RWPE1 (cell line): ENCODE data around the gene METTL16.

Experiments used
- CTCF ChIA-PET: fragments of 350-600 bp; sonication (Branson Sonifier 250); formaldehyde crosslinking; extraction: SDS; loops from one replicate; lab custom pipeline; 2021; lab: Yijun Ruan, JAX
- POLR2A ChIA-PET: fragments of 400-600 bp; formaldehyde crosslinking; extraction: SDS; loops from one replicate; lab custom pipeline; 2020; ENCODE audit warnings: antibody characterized with exemption; ENCODE audit not compliant: low non-redundant PET; lab: Yijun Ruan, JAX
- DNase-seq: peaks from one replicate; pipeline ENCODE4 v3.0.0; 2012; ENCODE audit warnings: low spot score
- H3K27ac ChIP-seq: fragments of 450-650 bp; 2 replicates; pipeline ENCODE4 v1.5.1; 2017
- TF ChIP-seq, protein P1 (sequence below): fragments of 450-650 bp; conservative IDR thresholded peaks from 2 replicates; pipeline ENCODE4 v1.5.1; 2017; ENCODE audit warnings: low read depth, mild to moderate bottlenecking

The METTL16 gene

DNA sequence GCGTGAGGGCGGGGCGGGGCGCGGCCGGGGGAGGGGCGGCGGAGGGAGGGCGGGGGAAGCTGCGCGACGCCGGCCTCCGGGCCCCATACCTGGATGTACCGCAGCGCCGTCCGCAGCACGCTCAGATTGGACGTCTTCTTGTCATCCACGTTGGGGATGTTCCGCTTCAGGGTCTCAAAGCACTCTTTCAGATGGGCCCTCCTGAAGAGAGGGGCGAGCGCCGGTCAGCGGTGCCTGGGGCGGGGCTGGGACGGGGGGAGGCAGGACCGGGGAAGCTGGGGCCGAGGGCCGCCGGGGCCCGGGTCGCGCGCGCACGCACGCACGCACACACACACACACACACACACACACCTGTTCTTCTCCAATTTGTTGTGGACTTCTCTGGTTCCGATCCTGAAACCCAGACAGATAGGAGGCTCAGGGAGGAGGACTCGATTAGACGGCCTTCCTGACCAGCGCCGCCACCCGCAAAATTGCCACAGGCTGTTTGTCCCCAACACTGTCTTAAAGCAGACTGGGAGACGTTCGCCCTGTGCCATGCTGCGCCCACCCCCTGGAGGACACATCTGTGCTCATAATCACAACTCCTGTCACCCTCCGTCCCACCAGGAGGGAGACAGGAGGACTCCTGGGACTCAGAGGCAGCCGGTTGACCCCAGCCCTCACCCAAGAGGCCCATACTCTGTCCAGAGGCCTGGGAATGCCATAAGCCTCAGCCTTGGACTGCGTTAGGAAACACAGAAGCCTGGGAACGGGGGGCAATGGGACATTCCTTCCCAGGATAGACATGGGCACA lies 117.5 kb downstream of the METTL16 start:
- H3K27ac ChIP-seq, result peak overlapping the region; percentile 99
- ChIA-PET POLR2A (no interaction called here), CTCF (interaction anchor here (0.6 to 3.0 kb wide), 2 partner anchors 11 to 1451 kb away, joined by 4 to 21 read pairs; no protein-coding TSS in a partner anchor)
- no peak for DNase-seq
- TF ChIP-seq, protein P1, sequence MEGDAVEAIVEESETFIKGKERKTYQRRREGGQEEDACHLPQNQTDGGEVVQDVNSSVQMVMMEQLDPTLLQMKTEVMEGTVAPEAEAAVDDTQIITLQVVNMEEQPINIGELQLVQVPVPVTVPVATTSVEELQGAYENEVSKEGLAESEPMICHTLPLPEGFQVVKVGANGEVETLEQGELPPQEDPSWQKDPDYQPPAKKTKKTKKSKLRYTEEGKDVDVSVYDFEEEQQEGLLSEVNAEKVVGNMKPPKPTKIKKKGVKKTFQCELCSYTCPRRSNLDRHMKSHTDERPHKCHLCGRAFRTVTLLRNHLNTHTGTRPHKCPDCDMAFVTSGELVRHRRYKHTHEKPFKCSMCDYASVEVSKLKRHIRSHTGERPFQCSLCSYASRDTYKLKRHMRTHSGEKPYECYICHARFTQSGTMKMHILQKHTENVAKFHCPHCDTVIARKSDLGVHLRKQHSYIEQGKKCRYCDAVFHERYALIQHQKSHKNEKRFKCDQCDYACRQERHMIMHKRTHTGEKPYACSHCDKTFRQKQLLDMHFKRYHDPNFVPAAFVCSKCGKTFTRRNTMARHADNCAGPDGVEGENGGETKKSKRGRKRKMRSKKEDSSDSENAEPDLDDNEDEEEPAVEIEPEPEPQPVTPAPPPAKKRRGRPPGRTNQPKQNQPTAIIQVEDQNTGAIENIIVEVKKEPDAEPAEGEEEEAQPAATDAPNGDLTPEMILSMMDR, result no peak

DNA sequence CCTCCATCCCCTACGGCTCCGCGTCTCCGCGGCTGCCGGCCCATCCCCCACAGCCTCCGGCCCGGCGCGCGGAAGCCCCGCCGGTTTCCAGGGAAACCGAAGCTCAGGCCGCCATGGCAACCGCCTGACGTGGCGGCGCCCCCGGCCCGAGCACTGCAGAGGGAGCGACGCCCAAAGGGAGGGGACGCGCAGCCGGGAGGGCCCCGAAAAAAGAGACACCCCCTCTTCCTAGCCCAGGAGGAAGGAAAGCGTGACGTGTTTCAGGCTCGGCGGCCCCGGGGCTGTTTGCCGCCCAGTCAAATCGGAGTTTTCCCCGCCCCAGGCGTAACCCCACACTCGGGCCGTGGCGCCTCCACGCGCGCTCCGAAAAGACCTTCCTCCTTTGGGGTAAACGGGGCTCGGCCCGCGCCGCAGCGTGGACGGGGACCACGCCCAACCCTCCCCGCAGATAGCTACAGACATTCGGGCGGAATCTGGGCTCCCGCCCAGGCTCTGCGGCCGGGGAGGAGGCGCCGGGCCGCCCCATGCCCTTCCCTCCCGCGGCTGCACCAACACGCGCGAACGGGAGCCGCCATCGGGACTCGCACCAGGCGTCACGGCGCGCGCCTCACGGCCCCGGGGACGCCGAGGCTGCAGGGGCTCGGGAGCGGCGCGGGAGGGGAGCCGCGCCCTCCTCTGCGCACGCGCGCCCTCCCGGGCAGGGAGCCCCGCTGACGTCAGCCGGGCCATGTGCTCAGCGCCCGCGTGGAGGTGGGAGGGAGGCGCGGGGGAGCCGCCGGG lies 118.3 kb downstream of the METTL16 start:
- H3K27ac ChIP-seq, result peak overlapping the region; percentile 99
- ChIA-PET CTCF (interaction anchor here (0.6 to 3.0 kb wide), 3 partner anchors 10 to 1452 kb away, joined by 3 to 21 read pairs (median 4); no protein-coding TSS in a partner anchor), POLR2A (interaction anchor here (1.5 kb wide), 1 partner anchor 8 kb away, joined by 4 read pairs; no protein-coding TSS in a partner anchor)
- peak; percentile 86 for DNase-seq
- TF ChIP-seq, protein P1, result no peak

DNA sequence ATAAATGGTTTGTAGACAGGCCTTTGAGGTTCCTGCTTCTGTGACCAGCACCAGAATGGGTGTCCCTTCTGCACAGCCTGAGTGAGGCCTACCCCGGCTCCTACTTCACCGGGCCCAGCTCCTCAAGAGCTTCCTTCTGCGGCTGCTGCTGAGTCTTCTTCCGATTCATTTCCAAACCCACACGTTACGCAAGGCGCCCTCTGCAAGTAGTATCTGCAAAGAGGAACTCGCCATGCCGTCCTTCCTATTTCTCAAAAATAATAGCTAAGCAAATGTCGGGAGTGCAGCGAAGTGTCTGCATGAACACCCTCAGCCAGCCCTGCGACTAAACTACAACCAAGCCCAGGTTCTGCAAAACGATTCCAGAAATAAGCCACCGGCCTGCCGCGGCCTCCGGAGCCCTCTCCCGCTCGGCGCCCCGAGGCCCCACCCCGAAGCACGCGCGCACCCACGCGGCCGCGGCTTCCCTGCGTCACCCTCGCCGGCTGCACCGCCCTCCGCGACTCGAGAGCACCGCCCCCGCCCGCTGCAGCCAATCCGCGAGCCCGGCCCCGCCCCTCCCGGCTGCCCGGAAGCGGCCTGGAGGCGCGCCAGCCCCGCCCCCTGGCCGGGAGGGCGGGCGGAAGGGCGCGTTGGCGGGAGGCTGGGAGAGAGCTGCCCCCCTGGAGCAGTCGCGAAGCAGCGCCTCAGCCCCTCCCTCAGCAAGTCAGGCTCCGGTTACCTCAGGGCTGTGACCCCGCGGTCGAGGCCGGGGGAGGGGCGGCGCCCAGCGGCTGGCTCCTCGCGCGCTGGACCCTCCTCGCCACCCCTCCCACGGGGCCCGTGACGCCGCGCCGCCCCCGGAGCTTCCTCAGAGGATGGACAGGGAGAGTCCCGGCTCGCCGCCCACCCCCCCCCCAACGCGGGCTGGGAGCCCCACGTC lies 119.2 kb downstream of the METTL16 start:
- DNase-seq, result peak; percentile 92
- peak overlapping the region; percentile 99 for H3K27ac ChIP-seq
- ChIA-PET CTCF (interaction anchor here (0.7 to 3.0 kb wide), 3 partner anchors 9 to 25 kb away, joined by 3 to 21 read pairs (median 6); no protein-coding TSS in a partner anchor), POLR2A (interaction anchor here (0.8 to 1.5 kb wide), 2 partner anchors 9 to 15 kb away, joined by 4 read pairs; no protein-coding TSS in a partner anchor)
- TF ChIP-seq, protein P1, result no peak

DNA sequence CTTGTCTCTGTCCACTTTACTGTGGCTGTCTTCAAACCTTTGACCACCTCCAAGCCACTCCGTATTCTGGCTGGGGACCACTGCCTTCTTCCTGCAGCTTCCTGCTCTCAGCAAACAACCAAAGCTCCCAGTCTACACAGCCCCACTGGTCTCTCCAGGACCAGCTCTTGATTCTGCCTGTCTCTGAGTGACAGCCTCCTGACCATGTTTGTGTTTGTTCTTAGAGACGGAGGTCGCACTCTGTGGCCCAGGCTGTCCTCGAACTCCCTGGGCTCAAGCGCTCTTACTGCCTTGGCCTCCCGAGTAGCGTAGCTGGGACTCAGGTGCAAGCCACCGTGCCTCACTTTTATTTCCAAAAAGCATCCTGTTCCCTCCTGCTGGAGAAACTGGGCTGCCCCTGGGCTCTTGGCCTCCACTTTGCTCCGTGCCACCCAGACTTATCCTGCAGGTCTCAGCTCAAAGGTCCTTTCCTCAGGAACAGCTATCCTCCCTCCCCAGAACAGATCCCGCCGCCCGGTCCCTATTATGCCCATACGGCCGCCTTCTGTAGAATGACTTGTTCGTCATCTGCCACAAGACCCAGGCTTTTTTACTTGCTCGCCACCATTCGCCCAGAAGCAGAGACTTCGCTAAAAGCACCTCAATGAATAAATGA lies 120.0 kb downstream of the METTL16 start:
- POLR2A ChIA-PET, result no interaction called here
- CTCF ChIA-PET, result interaction anchor here (0.8 to 3.0 kb wide), 2 partner anchors 9 to 24 kb away, joined by 6 to 21 read pairs; no protein-coding TSS in a partner anchor

DNA sequence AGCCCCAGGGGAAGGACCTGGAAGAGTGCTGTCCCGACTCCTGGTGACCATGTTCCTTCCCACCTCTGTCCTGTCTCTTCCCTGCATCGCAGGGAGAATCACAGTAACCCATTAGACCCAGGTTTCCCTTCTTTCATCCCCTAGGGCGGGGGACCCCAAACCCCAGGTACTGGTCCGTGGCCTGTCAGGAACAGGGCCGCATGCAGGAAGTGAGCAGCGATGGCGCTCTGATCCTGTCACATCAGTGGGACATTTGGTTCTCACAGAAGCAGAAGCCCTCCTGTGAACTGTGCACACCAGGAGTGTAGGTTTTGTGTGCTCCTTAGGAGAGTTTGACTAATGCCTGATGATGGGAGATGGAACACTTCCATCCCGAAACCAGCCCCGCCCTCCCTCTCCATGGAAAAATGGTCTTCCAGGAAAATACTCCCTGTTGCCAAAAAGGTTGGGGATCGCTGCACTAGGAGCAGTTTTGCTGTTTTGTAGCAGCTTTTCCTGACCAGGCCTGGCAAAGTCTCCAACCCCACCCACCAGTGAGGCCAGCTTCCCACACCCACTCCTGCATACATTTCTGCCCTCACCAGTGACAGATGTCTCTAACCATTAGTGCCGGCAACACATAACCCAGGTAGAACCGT lies 121.4 kb downstream of the METTL16 start:
- ChIA-PET POLR2A (no interaction called here), CTCF (interaction anchor here (0.6 kb wide), 1 partner anchor 9 kb away, joined by 6 read pairs; no protein-coding TSS in a partner anchor)
- H3K27ac ChIP-seq, result peak overlapping the region; percentile 99
- TF ChIP-seq, protein P1, result no peak
- DNase-seq, result no peak

More for the DNA sequence above, 120.0 kb downstream of the METTL16 start:
- TF ChIP-seq, protein P1, result no peak
- peak overlapping the region; percentile 99 for H3K27ac ChIP-seq
- DNase-seq, result no peak
